Measurements from ENCODE around the gene SERPINF2. TPM values are rescaled to one million over a fixed set of nuclear protein-coding genes. Genes with fewer than 3 reads are reported as not detected.

SERPINF2 gene
- total RNA-seq, 6 experiments from 2014 or later = not detected

DNA sequence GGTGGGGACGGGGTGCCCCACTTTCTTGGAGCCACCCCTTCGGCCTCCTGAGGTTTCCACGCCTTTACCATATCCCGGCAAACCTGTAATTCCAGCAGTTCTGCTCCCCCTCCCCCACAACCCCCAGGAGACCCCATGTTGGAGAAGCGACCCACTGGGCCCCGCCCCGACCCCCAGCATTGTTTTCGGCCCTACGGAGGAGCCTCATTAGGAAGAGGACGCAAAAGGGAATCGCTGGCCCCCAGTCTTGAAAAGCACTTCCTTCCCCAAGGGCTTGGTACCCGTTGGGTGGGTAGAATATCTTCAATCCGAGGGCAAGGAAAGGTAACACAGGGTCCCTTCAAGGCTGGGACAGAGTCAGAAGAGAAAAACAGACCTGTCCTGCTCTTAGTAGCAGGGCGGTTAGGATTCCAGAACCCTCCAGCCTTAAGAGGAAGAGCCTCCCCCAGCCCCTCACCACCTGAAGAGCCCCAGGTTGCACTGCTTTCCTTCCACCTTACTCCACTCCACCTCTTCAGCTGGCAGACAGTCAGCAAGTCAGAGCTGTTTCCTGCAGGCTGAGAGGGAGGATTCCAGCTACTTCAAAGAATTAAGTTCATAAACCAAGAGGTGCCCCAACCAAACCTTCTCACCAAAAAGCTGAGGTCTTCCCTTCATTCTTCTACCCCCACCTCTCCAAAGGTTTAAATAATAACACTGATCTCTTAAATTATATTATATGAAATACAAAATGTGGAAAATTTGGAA lies 31.7 kb upstream of the SERPINF2 start:
- TF ChIP-seq, protein P1, sequence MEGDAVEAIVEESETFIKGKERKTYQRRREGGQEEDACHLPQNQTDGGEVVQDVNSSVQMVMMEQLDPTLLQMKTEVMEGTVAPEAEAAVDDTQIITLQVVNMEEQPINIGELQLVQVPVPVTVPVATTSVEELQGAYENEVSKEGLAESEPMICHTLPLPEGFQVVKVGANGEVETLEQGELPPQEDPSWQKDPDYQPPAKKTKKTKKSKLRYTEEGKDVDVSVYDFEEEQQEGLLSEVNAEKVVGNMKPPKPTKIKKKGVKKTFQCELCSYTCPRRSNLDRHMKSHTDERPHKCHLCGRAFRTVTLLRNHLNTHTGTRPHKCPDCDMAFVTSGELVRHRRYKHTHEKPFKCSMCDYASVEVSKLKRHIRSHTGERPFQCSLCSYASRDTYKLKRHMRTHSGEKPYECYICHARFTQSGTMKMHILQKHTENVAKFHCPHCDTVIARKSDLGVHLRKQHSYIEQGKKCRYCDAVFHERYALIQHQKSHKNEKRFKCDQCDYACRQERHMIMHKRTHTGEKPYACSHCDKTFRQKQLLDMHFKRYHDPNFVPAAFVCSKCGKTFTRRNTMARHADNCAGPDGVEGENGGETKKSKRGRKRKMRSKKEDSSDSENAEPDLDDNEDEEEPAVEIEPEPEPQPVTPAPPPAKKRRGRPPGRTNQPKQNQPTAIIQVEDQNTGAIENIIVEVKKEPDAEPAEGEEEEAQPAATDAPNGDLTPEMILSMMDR (IDR thresholded peaks at IDR 0.05) = no peak
- Mint-ChIP-seq H3K27ac (peak overlapping the region; percentile 79), H3K27me3 (ENCODE audit: insufficient read depth) (peaks cover 30% of the 10 kb centered on the region), H3K9me3 (no peaks in the 10 kb centered on the region), H3K4me1 (ENCODE audit: low read depth) (peaks cover 36% of the 10 kb centered on the region), H3K4me3 (peak overlapping the region; percentile 91), H3K36me3 (ENCODE audit: low read depth) (peaks cover 36% of the 10 kb centered on the region)
- DNase-seq = no peak

DNA sequence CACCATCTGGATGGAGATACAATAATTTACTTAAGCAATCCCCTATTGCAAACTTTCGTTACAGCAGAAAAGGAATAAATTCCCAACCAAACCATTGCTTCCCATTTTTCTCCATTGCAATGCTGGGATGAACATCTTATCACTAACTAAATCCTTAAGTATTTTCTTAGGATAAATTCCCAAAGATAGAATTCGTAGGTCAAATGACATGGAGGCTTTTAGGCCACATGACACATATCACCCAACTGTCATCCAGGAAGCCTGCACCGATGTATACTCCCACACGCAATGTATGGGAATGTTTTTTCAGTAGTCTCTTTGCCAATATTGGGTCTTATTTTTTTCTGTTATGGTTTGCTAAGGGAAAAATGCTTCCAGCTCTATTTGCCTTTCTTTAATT lies 30.9 kb upstream of the SERPINF2 start:
- H3K36me3 Mint-ChIP-seq (ENCODE audit: low read depth) = peaks cover 36% of the 10 kb centered on the region
- peak overlapping the region; percentile 91 for H3K4me3 Mint-ChIP-seq
- TF ChIP-seq, protein P1 (IDR thresholded peaks at IDR 0.05) = no peak
- no peaks in the 10 kb centered on the region for H3K9me3 Mint-ChIP-seq
- peaks cover 36% of the 10 kb centered on the region for H3K4me1 Mint-ChIP-seq (ENCODE audit: low read depth)
- peak overlapping the region; percentile 79 for H3K27ac Mint-ChIP-seq
- H3K27me3 Mint-ChIP-seq (ENCODE audit: insufficient read depth) = peaks cover 31% of the 10 kb centered on the region
- no peak for DNase-seq

DNA sequence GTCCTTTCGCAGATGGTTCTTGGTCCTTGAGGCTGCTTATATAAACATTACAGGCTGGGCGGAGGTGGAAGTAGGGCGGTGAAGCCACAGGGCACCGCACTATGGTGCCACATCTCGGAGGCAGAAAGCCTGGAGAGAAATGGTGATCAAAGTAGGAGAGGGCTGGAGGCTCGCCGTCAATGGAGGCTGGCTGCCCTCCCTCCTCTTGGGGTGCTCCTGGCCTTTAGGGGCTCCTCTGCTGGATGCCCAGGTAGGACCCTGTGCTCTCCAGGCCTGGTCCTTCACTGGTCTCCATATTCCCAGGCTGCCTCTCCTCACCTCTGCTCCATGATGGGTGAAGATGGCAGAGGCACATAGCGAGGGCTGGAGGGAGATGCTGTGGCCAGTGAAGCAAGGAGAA lies 30.4 kb upstream of the SERPINF2 start:
- Mint-ChIP-seq H3K4me1 (ENCODE audit: low read depth) (peaks cover 38% of the 10 kb centered on the region), H3K36me3 (ENCODE audit: low read depth) (peaks cover 36% of the 10 kb centered on the region), H3K9me3 (no peaks in the 10 kb centered on the region), H3K27ac (peak overlapping the region; percentile 79), H3K4me3 (peak overlapping the region; percentile 91), H3K27me3 (ENCODE audit: insufficient read depth) (peaks cover 29% of the 10 kb centered on the region)
- TF ChIP-seq, protein P1 (IDR thresholded peaks at IDR 0.05) = no peak
- DNase-seq = no peak

DNA sequence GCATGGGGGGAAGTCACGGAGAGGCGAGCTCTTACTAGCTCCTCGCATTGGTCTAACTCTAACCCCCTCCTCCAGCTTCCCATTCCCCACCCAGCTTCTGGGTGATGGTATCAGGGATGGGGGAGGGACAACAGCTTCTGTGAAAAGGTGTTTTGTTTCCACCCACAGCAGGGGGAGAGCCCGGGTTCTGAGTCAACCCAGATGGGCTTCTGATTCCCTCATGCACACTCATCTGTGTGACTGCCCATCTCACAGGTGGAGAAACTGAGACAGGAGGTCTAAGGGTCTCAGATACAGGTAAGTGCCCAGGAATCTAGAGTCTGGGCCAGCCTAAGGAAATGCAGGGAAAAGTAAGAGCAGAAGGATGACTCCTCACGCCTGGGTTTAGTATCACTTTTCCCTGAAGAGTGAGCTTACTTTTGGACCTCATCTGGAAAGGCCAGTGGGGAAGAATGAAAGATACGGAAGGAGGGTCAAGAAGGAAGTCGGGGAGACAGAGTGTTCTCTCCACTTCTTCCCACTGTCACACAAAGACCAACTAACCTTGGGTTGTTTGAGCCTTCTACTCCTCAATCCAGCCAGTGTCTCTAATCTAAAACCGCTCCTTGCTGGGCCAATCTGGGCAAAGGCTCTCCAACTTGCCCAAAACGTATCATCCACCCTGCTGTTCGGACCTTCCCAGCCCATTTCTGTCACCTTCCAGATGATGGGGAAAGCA lies 29.4 kb upstream of the SERPINF2 start:
- peaks cover 48% of the 10 kb centered on the region for H3K4me1 Mint-ChIP-seq (ENCODE audit: low read depth)

GRCh38 chr17:1713878-1714426 lies 28.7 kb upstream of the SERPINF2 start:
- DNase-seq = peak; percentile 25
- Mint-ChIP-seq H3K4me1 (ENCODE audit: low read depth) (peaks cover 51% of the 10 kb centered on the region), H3K4me3 (peak overlapping the region; percentile 91), H3K36me3 (ENCODE audit: low read depth) (peaks cover 36% of the 10 kb centered on the region), H3K9me3 (no peaks in the 10 kb centered on the region), H3K27me3 (ENCODE audit: insufficient read depth) (peaks cover 25% of the 10 kb centered on the region), H3K27ac (peak overlapping the region; percentile 79)
- TF ChIP-seq, protein P1 (IDR thresholded peaks at IDR 0.05) = peak; percentile 64

More for the DNA sequence above, 29.4 kb upstream of the SERPINF2 start:
- no peaks in the 10 kb centered on the region for H3K9me3 Mint-ChIP-seq
- peak overlapping the region; percentile 91 for H3K4me3 Mint-ChIP-seq
- TF ChIP-seq, protein P1 (IDR thresholded peaks at IDR 0.05) = no peak
- H3K27me3 Mint-ChIP-seq (ENCODE audit: insufficient read depth) = peaks cover 28% of the 10 kb centered on the region
- no peak for DNase-seq
- peaks cover 36% of the 10 kb centered on the region for H3K36me3 Mint-ChIP-seq (ENCODE audit: low read depth)
- H3K27ac Mint-ChIP-seq = peak overlapping the region; percentile 79

All from HFFc6 (cell line).